ENCODE data around the gene APOL2.

The APOL2 gene

DNA sequence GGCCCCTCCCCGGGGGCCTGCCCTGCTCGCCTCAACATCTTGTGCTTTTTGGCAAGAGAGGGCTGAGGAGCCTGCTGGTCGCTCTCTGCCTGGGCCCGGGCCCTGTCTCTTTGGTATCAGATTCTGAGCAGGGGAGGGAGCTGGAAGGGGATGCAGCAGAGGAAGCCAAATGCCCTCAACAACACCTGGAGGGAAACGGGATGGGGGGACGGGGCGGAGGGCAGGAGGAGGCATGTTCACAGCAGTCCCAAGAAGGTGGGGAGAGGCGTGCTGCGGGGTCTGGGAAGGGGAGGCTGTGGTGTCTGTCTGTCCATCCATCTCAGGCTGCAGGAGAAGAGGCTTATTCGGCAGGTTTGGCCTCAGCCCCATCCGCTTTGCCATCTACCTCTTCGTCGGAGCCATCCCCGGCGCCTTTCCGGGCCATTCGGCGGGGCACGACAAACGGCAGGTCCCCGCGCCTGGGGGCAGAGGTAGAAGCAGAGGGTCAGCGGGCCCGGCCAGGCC lies 43.1 kb upstream of the APOL2 start:
- no peak overlapping the region for H2BK15ac ChIP-seq (ENCODE audit: low read depth, poor library complexity, severe bottlenecking)
- H4K91ac ChIP-seq (ENCODE audit: low read length) = no peak overlapping the region
- H2AK5ac ChIP-seq (ENCODE audit: low read length, severe bottlenecking) = no peak overlapping the region
- H4K8ac ChIP-seq (ENCODE audit: low read length) = no peak overlapping the region
- WGBS = 96% methylated on average over 24 of the region's 24 CpGs
- H3K18ac ChIP-seq (ENCODE audit: low read depth in 1 of 2, low read length in 2 of 2) = no peak overlapping the region
- no peak for DNase-seq
- H3K36me3 ChIP-seq (ENCODE audit: control insufficient read depth in 1 of 2, insufficient read depth in 2 of 2, low read depth in 1 of 2, low read length in 2 of 2) = peaks cover 73 to 82% of the 10 kb centered on the region in 2 experiments
- H3K4me1 ChIP-seq (ENCODE audit: control insufficient read depth, insufficient read depth, low read depth, low read length) = peaks cover 21% of the 10 kb centered on the region
- H3K23ac ChIP-seq (ENCODE audit: low read length in 2 of 2) = no peak overlapping the region
- H3K79me1 ChIP-seq (replicated peaks; ENCODE audit: low read length, poor library complexity, severe bottlenecking) = peaks cover 6% of the 10 kb centered on the region
- H3K4me3 ChIP-seq (ENCODE audit: insufficient read depth in 1 of 2, low read depth in 1 of 2, low read length in 2 of 2) = no peak overlapping the region
- H2BK120ac ChIP-seq (ENCODE audit: low read depth, low read length) = no peak overlapping the region
- no peaks in the 10 kb centered on the region for H3K27me3 ChIP-seq (ENCODE audit: control insufficient read depth in 1 of 2, insufficient read depth in 1 of 2, low read length in 2 of 2)
- H2AFZ ChIP-seq (ENCODE audit: low read depth, low read length) = no peak overlapping the region
- H3K4ac ChIP-seq (ENCODE audit: low read depth in 1 of 2, low read length in 2 of 2) = no peak overlapping the region
- no peak overlapping the region for H3K14ac ChIP-seq (ENCODE audit: low read length in 2 of 2)
- no peaks in the 10 kb centered on the region for H3K9me3 ChIP-seq (ENCODE audit: control insufficient read depth, low read length)
- no peak overlapping the region for H3K27ac ChIP-seq (ENCODE audit: low read length, poor library complexity, severe bottlenecking)
- no peak overlapping the region for H2BK5ac ChIP-seq (ENCODE audit: low read depth, low read length, poor library complexity, severe bottlenecking)
- H3K4me2 ChIP-seq (ENCODE audit: low read length, poor library complexity, severe bottlenecking) = no peak overlapping the region
- H2BK12ac ChIP-seq (ENCODE audit: low read length in 2 of 2) = no peak overlapping the region
- no peak overlapping the region for H3K9ac ChIP-seq (ENCODE audit: low read length)

DNA sequence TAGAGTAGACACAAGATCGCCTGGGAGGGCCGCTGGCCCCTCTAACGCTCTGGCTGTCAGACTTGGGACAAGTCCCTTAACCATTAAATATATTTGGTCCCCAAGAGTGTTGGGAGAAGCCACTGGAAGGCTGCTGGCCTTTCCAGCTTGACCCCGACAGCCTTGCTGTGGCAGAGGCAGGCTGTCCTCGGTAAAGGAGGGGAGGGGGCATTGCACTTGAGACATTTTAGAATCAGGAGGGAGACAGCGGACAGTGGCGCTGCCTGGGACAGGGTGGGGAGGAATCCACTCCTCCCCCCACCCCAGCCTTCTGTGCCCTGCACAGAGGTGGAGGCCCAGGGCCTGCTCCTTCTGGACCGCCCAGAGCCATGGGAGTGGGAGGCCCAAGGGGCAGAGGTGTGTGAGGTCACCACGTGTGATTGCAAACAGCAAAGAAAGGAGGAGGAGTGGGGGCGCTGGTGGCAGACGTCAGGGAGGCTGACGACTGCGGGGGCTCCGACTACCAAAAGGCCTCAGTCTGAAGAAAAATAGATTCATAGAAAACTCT lies 42.5 kb upstream of the APOL2 start:
- H3K79me1 ChIP-seq (replicated peaks; ENCODE audit: low read length, poor library complexity, severe bottlenecking) = peaks cover 6% of the 10 kb centered on the region
- no peak overlapping the region for H4K91ac ChIP-seq (ENCODE audit: low read length)
- peaks cover 69 to 78% of the 10 kb centered on the region in 2 experiments for H3K36me3 ChIP-seq (ENCODE audit: control insufficient read depth in 1 of 2, insufficient read depth in 2 of 2, low read depth in 1 of 2, low read length in 2 of 2)
- H3K14ac ChIP-seq (ENCODE audit: low read length in 2 of 2) = no peak overlapping the region
- no peak overlapping the region for H3K18ac ChIP-seq (ENCODE audit: low read depth in 1 of 2, low read length in 2 of 2)
- 94% methylated on average over 12 of the region's 14 CpGs for WGBS
- H3K9me3 ChIP-seq (ENCODE audit: control insufficient read depth, low read length) = no peaks in the 10 kb centered on the region
- H3K27ac ChIP-seq (ENCODE audit: low read length, poor library complexity, severe bottlenecking) = peak overlapping the region; percentile 1
- H3K4ac ChIP-seq (ENCODE audit: low read depth in 1 of 2, low read length in 2 of 2) = no peak overlapping the region
- DNase-seq = no peak
- no peak overlapping the region for H3K23ac ChIP-seq (ENCODE audit: low read length in 2 of 2)
- no peak overlapping the region for H2BK15ac ChIP-seq (ENCODE audit: low read depth, poor library complexity, severe bottlenecking)
- no peak overlapping the region for H2AK5ac ChIP-seq (ENCODE audit: low read length, severe bottlenecking)
- H3K4me2 ChIP-seq (ENCODE audit: low read length, poor library complexity, severe bottlenecking) = no peak overlapping the region
- no peaks in the 10 kb centered on the region for H3K27me3 ChIP-seq (ENCODE audit: control insufficient read depth in 1 of 2, insufficient read depth in 1 of 2, low read length in 2 of 2)
- peaks cover 24% of the 10 kb centered on the region for H3K4me1 ChIP-seq (ENCODE audit: control insufficient read depth, insufficient read depth, low read depth, low read length)
- no peak overlapping the region for H2BK120ac ChIP-seq (ENCODE audit: low read depth, low read length)
- no peak overlapping the region for H3K9ac ChIP-seq (ENCODE audit: low read length)
- no peak overlapping the region for H2BK5ac ChIP-seq (ENCODE audit: low read depth, low read length, poor library complexity, severe bottlenecking)
- no peak overlapping the region for H3K4me3 ChIP-seq (ENCODE audit: insufficient read depth in 1 of 2, low read depth in 1 of 2, low read length in 2 of 2)
- H4K8ac ChIP-seq (ENCODE audit: low read length) = peak overlapping the region; percentile 35
- H2AFZ ChIP-seq (ENCODE audit: low read depth, low read length) = no peak overlapping the region
- H2BK12ac ChIP-seq (ENCODE audit: low read length in 2 of 2) = no peak overlapping the region

DNA sequence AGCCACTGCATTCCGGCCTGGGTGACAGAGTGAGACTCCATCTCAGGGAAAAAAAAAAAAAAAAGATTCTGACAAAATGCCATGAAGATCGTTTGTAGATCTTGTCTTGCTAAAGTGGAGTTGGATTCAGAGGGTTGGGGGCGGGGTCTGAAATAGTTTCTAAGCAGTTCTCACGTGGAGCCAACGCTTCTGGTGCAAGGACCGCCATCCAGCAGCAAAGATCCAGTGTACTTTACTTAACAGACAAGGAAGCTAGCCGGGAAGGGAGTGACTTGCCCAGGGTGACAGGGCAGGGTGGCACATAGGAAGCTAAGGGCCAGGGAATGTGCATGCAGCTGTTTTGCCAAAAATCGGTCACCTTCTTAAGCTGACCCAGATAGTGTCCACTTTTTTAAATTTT lies 41.1 kb upstream of the APOL2 start:
- H3K36me3 ChIP-seq (ENCODE audit: control insufficient read depth in 1 of 2, insufficient read depth in 2 of 2, low read depth in 1 of 2, low read length in 2 of 2) = peaks cover 55 to 63% of the 10 kb centered on the region in 2 experiments
- H2BK5ac ChIP-seq (ENCODE audit: low read depth, low read length, poor library complexity, severe bottlenecking) = no peak overlapping the region
- no peak overlapping the region for H3K18ac ChIP-seq (ENCODE audit: low read depth in 1 of 2, low read length in 2 of 2)
- no peaks in the 10 kb centered on the region for H3K27me3 ChIP-seq (ENCODE audit: control insufficient read depth in 1 of 2, insufficient read depth in 1 of 2, low read length in 2 of 2)
- H3K23ac ChIP-seq (ENCODE audit: low read length in 2 of 2) = no peak overlapping the region
- no peak overlapping the region for H3K4ac ChIP-seq (ENCODE audit: low read depth in 1 of 2, low read length in 2 of 2)
- no peaks in the 10 kb centered on the region for H3K9me3 ChIP-seq (ENCODE audit: control insufficient read depth, low read length)
- H3K27ac ChIP-seq (ENCODE audit: low read length, poor library complexity, severe bottlenecking) = no peak overlapping the region
- peaks cover 5% of the 10 kb centered on the region for H3K79me1 ChIP-seq (replicated peaks; ENCODE audit: low read length, poor library complexity, severe bottlenecking)
- no peak overlapping the region for H2BK12ac ChIP-seq (ENCODE audit: low read length in 2 of 2)
- no peak overlapping the region for H4K91ac ChIP-seq (ENCODE audit: low read length)
- H3K14ac ChIP-seq (ENCODE audit: low read length in 2 of 2) = no peak overlapping the region
- H3K4me2 ChIP-seq (ENCODE audit: low read length, poor library complexity, severe bottlenecking) = no peak overlapping the region
- peaks cover 14% of the 10 kb centered on the region for H3K4me1 ChIP-seq (ENCODE audit: control insufficient read depth, insufficient read depth, low read depth, low read length)
- DNase-seq = no peak
- H2AK5ac ChIP-seq (ENCODE audit: low read length, severe bottlenecking) = no peak overlapping the region
- H2BK15ac ChIP-seq (ENCODE audit: low read depth, poor library complexity, severe bottlenecking) = no peak overlapping the region
- H2AFZ ChIP-seq (ENCODE audit: low read depth, low read length) = no peak overlapping the region
- 85% methylated on average over 7 of the region's 8 CpGs for WGBS
- no peak overlapping the region for H3K4me3 ChIP-seq (ENCODE audit: insufficient read depth in 1 of 2, low read depth in 1 of 2, low read length in 2 of 2)
- H4K8ac ChIP-seq (ENCODE audit: low read length) = no peak overlapping the region
- H2BK120ac ChIP-seq (ENCODE audit: low read depth, low read length) = no peak overlapping the region
- H3K9ac ChIP-seq (ENCODE audit: low read length) = no peak overlapping the region

DNA sequence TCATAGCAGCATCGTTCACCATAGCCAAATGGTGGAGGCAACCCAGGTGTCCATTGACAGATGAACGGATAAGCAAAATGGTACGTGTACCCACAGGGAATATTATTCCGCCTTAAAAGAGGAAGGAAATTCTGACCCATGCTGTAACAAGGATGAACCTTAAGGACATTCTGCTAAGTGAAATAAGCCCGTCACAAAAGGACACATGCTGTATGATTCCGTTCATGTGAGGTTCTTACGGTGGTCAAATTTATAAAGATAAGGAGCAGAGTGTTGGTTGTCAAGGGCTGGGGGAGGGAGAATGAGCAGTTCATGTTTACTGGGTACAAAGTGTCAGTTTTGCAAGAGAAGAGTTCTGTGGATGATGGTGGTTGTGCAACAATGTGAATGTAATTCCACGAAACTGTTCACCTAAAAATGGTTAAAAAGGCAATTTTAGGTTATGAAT lies 39.9 kb upstream of the APOL2 start:
- no peak overlapping the region for H3K18ac ChIP-seq (ENCODE audit: low read depth in 1 of 2, low read length in 2 of 2)

More for the DNA sequence above, 39.9 kb upstream of the APOL2 start:
- H3K4me2 ChIP-seq (ENCODE audit: low read length, poor library complexity, severe bottlenecking) = no peak overlapping the region
- H2BK120ac ChIP-seq (ENCODE audit: low read depth, low read length) = no peak overlapping the region
- H3K79me1 ChIP-seq (replicated peaks; ENCODE audit: low read length, poor library complexity, severe bottlenecking) = no peaks in the 10 kb centered on the region
- 93% methylated on average over 7 of the region's 8 CpGs for WGBS
- H3K27me3 ChIP-seq (ENCODE audit: control insufficient read depth in 1 of 2, insufficient read depth in 1 of 2, low read length in 2 of 2) = no peaks in the 10 kb centered on the region
- no peak overlapping the region for H3K9ac ChIP-seq (ENCODE audit: low read length)
- peaks cover 10% of the 10 kb centered on the region for H3K4me1 ChIP-seq (ENCODE audit: control insufficient read depth, insufficient read depth, low read depth, low read length)
- H3K4me3 ChIP-seq (ENCODE audit: insufficient read depth in 1 of 2, low read depth in 1 of 2, low read length in 2 of 2) = no peak overlapping the region
- no peak overlapping the region for H2AK5ac ChIP-seq (ENCODE audit: low read length, severe bottlenecking)
- H3K4ac ChIP-seq (ENCODE audit: low read depth in 1 of 2, low read length in 2 of 2) = no peak overlapping the region
- no peak overlapping the region for H3K14ac ChIP-seq (ENCODE audit: low read length in 2 of 2)
- no peak overlapping the region for H2AFZ ChIP-seq (ENCODE audit: low read depth, low read length)
- no peak overlapping the region for H2BK12ac ChIP-seq (ENCODE audit: low read length in 2 of 2)
- H2BK5ac ChIP-seq (ENCODE audit: low read depth, low read length, poor library complexity, severe bottlenecking) = no peak overlapping the region
- no peak overlapping the region for H3K23ac ChIP-seq (ENCODE audit: low read length in 2 of 2)
- H2BK15ac ChIP-seq (ENCODE audit: low read depth, poor library complexity, severe bottlenecking) = no peak overlapping the region
- peaks cover 44 to 52% of the 10 kb centered on the region in 2 experiments for H3K36me3 ChIP-seq (ENCODE audit: control insufficient read depth in 1 of 2, insufficient read depth in 2 of 2, low read depth in 1 of 2, low read length in 2 of 2)
- H4K8ac ChIP-seq (ENCODE audit: low read length) = no peak overlapping the region
- no peak overlapping the region for H3K27ac ChIP-seq (ENCODE audit: low read length, poor library complexity, severe bottlenecking)
- no peaks in the 10 kb centered on the region for H3K9me3 ChIP-seq (ENCODE audit: control insufficient read depth, low read length)
- DNase-seq = no peak
- no peak overlapping the region for H4K91ac ChIP-seq (ENCODE audit: low read length)

Data from mesenchymal stem cell (in vitro differentiated cells and primary cell).